H9 (cell line): Measurements from ENCODE around the gene GNE. TPM values are rescaled to one million over a fixed set of nuclear protein-coding genes. Genes with fewer than 3 reads are reported as not detected.

ENCODE experiments used
- DNase-seq: peaks from one replicate; pipeline ENCODE4 v3.0.0-alpha.2; 2017
- H2AFZ ChIP-seq: one replicate; pipeline ENCODE4 v1.6.1; 2013; ENCODE audit warnings: mild to moderate bottlenecking, low read length, control low read depth, moderate library complexity
- H2AK5ac ChIP-seq: 2 replicates; pipeline ENCODE4 v1.6.1; 2013; ENCODE audit warnings: low read length, control low read depth, mixed read lengths; ENCODE audit not compliant: insufficient read length
- H2BK120ac ChIP-seq: one replicate; pipeline ENCODE4 v1.6.1; 2013; ENCODE audit warnings: low read depth, mild to moderate bottlenecking, low read length, control low read depth, inconsistent platforms; ENCODE audit not compliant: poor library complexity, severe bottlenecking
- H2BK12ac ChIP-seq: 2 replicates; pipeline ENCODE4 v1.6.1; 2013; ENCODE audit warnings: low read length, control low read depth, mixed read lengths, low read depth; ENCODE audit not compliant: insufficient read length
- H2BK15ac ChIP-seq: 2 replicates; pipeline ENCODE4 v1.6.1; 2013; ENCODE audit warnings: low read depth, low read length, control low read depth
- H2BK20ac ChIP-seq: one replicate; pipeline ENCODE4 v1.6.1; 2013; ENCODE audit warnings: low read depth, mild to moderate bottlenecking, low read length, control low read depth, inconsistent platforms; ENCODE audit not compliant: poor library complexity, severe bottlenecking
- H2BK5ac ChIP-seq: 2 replicates; pipeline ENCODE4 v1.6.1; 2013; ENCODE audit warnings: low read length, control low read depth, mixed read lengths; ENCODE audit not compliant: insufficient read length
- H3K14ac ChIP-seq: 2 replicates; pipeline ENCODE4 v1.6.1; 2013; ENCODE audit warnings: low read length, control low read depth; ENCODE audit not compliant: insufficient read depth
- H3K18ac ChIP-seq: 2 replicates; pipeline ENCODE4 v1.6.1; 2013; ENCODE audit warnings: low read depth, mild to moderate bottlenecking, mixed read lengths, low read length, control low read depth; ENCODE audit not compliant: insufficient read length
- H3K23ac ChIP-seq: 2 replicates; pipeline ENCODE4 v1.6.1; 2013; ENCODE audit warnings: low read length, control low read depth, mixed read lengths, low read depth; ENCODE audit not compliant: insufficient read length
- H3K23me2 ChIP-seq: 2 replicates; pipeline ENCODE4 v1.6.1; 2013; ENCODE audit warnings: low read depth, mild to moderate bottlenecking, mixed read lengths, low read length, control low read depth; ENCODE audit not compliant: insufficient read length, poor library complexity, severe bottlenecking
- H3K27ac ChIP-seq: 2 replicates; pipeline ENCODE4 v1.5.1; 2013; ENCODE audit warnings: low read length, control low read depth, mixed read lengths, low read depth; ENCODE audit not compliant: insufficient read length
- H3K27me3 ChIP-seq: 2 replicates; pipeline ENCODE4 v1.6.1; 2013; ENCODE audit warnings: low read length, control low read depth, inconsistent platforms; ENCODE audit not compliant: insufficient read depth
- H3K4ac ChIP-seq: 2 replicates; pipeline ENCODE4 v1.6.1; 2013; ENCODE audit warnings: low read depth, mild to moderate bottlenecking, control low read depth, inconsistent platforms, low read length, moderate library complexity
- H3K4me1 ChIP-seq: 2 replicates; pipeline ENCODE4 v1.6.1; 2013; ENCODE audit warnings: low read length, control low read depth, inconsistent platforms; ENCODE audit not compliant: insufficient read depth
- H3K4me2 ChIP-seq: 2 replicates; pipeline ENCODE4 v1.6.1; 2013; ENCODE audit warnings: low read length, control low read depth, mixed read lengths; ENCODE audit not compliant: insufficient read length, insufficient read depth
- H3K56ac ChIP-seq: 2 replicates; pipeline ENCODE4 v1.6.1; 2013; ENCODE audit warnings: low read depth, mild to moderate bottlenecking, mixed read lengths, low read length, control low read depth; ENCODE audit not compliant: insufficient read length
- H3K79me1 ChIP-seq: 2 replicates; pipeline ENCODE4 v1.6.1; 2013; ENCODE audit warnings: low read depth, mild to moderate bottlenecking, moderate library complexity, low read length, control low read depth, inconsistent platforms; ENCODE audit not compliant: insufficient read depth, poor library complexity, severe bottlenecking
- H3K79me2 ChIP-seq: 2 replicates; pipeline ENCODE4 v1.6.1; 2013; ENCODE audit warnings: low read length, control low read depth, inconsistent platforms; ENCODE audit not compliant: insufficient read depth
- H3K9ac ChIP-seq: 2 replicates; pipeline ENCODE4 v1.6.1; 2013; ENCODE audit warnings: low read length, control low read depth, mixed read lengths; ENCODE audit not compliant: insufficient read length; ENCODE audit errors: extremely low read depth
- H3K9me3 ChIP-seq: one replicate; pipeline ENCODE4 v1.6.1; 2013; ENCODE audit warnings: low read depth, low read length, inconsistent platforms; ENCODE audit not compliant: control insufficient read depth
- H3T11ph ChIP-seq: one replicate; pipeline ENCODE4 v1.6.1; 2013; ENCODE audit warnings: mild to moderate bottlenecking, low read length, control low read depth, inconsistent platforms
- H4K20me1 ChIP-seq: one replicate; pipeline ENCODE4 v1.6.1; 2013; ENCODE audit not compliant: control insufficient read depth, insufficient read length, insufficient read depth
- H4K5ac ChIP-seq: 2 replicates; pipeline ENCODE4 v1.6.1; 2013; ENCODE audit warnings: low read depth, mild to moderate bottlenecking, mixed read lengths, low read length, control low read depth; ENCODE audit not compliant: insufficient read length
- H4K8ac ChIP-seq: replicated peaks from 2 replicates; pipeline ENCODE4 v1.6.1; 2013; ENCODE audit warnings: low read length, control low read depth, mixed read lengths, low read depth; ENCODE audit not compliant: insufficient read length
- H4K91ac ChIP-seq: 2 replicates; pipeline ENCODE4 v1.6.1; 2013; ENCODE audit warnings: low read depth, mild to moderate bottlenecking, moderate library complexity, mixed read lengths, low read length, control low read depth; ENCODE audit not compliant: insufficient read length
- H3K27ac Mint-ChIP-seq, 3 experiments: 2 replicates in 2 of 3; 3 replicates in 1 of 3; pipeline ENCODE4 v1.8.0; 2020 to 2021; ENCODE audit warnings: mixed read lengths in 3 of 3, mild to moderate bottlenecking in 1 of 3, moderate library complexity in 1 of 3
- H3K27me3 Mint-ChIP-seq: 2 replicates; pipeline ENCODE4 v1.8.0; 2021; ENCODE audit warnings: low read depth, mild to moderate bottlenecking, moderate library complexity, mixed read lengths
- H3K36me3 Mint-ChIP-seq, 3 experiments: 2 replicates in 2 of 3; 3 replicates in 1 of 3; pipeline ENCODE4 v1.8.0; 2020 to 2021; ENCODE audit warnings: low read depth in 3 of 3, mixed read lengths in 3 of 3; ENCODE audit not compliant: insufficient read depth in 1 of 3
- H3K4me1 Mint-ChIP-seq, 2 experiments: 2 replicates each; pipeline ENCODE4 v1.8.0; 2020; ENCODE audit warnings: mixed read lengths in 2 of 2
- H3K4me3 Mint-ChIP-seq, 2 experiments: 2 replicates in 1 of 2; 3 replicates in 1 of 2; pipeline ENCODE4 v1.8.0; 2020 to 2021; ENCODE audit warnings: mild to moderate bottlenecking in 2 of 2, mixed read lengths in 2 of 2, moderate library complexity in 1 of 2
- H3K9me3 Mint-ChIP-seq, 2 experiments: 2 replicates in 1 of 2; 3 replicates in 1 of 2; pipeline ENCODE4 v1.8.0; 2020; ENCODE audit warnings: mild to moderate bottlenecking in 2 of 2, mixed read lengths in 2 of 2, moderate library complexity in 1 of 2
- WGBS: extraction: QIAGEN DNeasy Blood & Tissue Kit; methylation state at CpG from one replicate; pipeline ENCODE4 v1.1.7; 2013; ENCODE audit warnings: missing lambda C conversion rate, low lambda C conversion rate, mixed read lengths; ENCODE audit not compliant: insufficient read length; ENCODE audit errors: extremely low coverage; 5-methylcytosine and 5-hydroxymethylcytosine counted together
- total RNA-seq: library from RNA; stranded (reverse); gene quantifications from 2 replicates; pipeline ENCODE4 v1.2.1, GENCODE V29; 2021
- TF ChIP-seq, protein P1 (sequence below): fragments of 200-600 bp; sonication (generic); conservative IDR thresholded peaks from 3 replicates; pipeline ENCODE4 v1.8.0; 2021; ENCODE audit warnings: antibody characterized with exemption, mild to moderate bottlenecking

The GNE gene
- total RNA-seq, 1 experiment from 2014 or later, result 6.3 TPM

DNA sequence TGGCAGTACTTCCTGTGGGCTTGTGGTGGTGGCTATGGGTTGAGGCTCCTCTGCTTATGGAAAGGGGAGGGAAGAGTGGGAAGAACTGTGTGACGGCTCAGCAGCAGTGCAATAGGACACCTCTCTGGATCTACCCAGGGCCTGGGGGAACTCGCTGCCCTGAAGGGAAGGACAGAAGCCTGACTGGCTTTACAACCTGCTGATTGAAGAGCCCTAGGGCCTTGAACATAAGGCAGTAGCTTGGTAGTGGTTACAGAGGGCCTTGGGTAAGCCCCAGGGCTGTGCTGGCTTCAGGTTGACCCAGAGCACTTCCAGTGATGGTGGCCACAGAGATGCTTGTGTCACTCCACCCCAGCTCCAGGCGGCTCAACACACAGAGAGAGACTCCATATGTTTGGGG lies 83.5 kb downstream of the GNE start:
- TF ChIP-seq, protein P1, sequence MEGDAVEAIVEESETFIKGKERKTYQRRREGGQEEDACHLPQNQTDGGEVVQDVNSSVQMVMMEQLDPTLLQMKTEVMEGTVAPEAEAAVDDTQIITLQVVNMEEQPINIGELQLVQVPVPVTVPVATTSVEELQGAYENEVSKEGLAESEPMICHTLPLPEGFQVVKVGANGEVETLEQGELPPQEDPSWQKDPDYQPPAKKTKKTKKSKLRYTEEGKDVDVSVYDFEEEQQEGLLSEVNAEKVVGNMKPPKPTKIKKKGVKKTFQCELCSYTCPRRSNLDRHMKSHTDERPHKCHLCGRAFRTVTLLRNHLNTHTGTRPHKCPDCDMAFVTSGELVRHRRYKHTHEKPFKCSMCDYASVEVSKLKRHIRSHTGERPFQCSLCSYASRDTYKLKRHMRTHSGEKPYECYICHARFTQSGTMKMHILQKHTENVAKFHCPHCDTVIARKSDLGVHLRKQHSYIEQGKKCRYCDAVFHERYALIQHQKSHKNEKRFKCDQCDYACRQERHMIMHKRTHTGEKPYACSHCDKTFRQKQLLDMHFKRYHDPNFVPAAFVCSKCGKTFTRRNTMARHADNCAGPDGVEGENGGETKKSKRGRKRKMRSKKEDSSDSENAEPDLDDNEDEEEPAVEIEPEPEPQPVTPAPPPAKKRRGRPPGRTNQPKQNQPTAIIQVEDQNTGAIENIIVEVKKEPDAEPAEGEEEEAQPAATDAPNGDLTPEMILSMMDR, result no peak
- Histone ChIP-seq H3K9ac (no peak overlapping the region), H2AFZ (no peak overlapping the region), H3K14ac (no peak overlapping the region), H2BK5ac (no peak overlapping the region), H4K91ac (no peak overlapping the region), H3K56ac (no peak overlapping the region), H3K27ac (no peak overlapping the region), H2AK5ac (no peak overlapping the region), H3K27me3 (no peaks in the 10 kb centered on the region), H3K23me2 (no peaks in the 10 kb centered on the region), H4K5ac (no peak overlapping the region), H3K79me1 (no peaks in the 10 kb centered on the region), H3K4me2 (no peak overlapping the region), H3K9me3 (no peaks in the 10 kb centered on the region), H3K23ac (no peak overlapping the region), H2BK120ac (no peak overlapping the region), H2BK15ac (no peak overlapping the region), H2BK20ac (no peak overlapping the region), H3K4ac (no peak overlapping the region), H2BK12ac (no peak overlapping the region), H3K18ac (no peak overlapping the region), H3T11ph (no peak overlapping the region), H3K79me2 (no peaks in the 10 kb centered on the region), H4K8ac (no peak overlapping the region), H3K4me1 (no peaks in the 10 kb centered on the region), H4K20me1 (no peaks in the 10 kb centered on the region)
- peaks cover 13% of the 10 kb centered on the region for H3K27me3 Mint-ChIP-seq
- no peak overlapping the region for H3K27ac Mint-ChIP-seq
- DNase-seq, result no peak
- H3K36me3 Mint-ChIP-seq, result no peaks in the 10 kb centered on the region; a peak in 2 of 7 replicates
- peaks cover 4 to 5% of the 10 kb centered on the region in 2 experiments; a peak in 3 of 4 replicates for H3K4me1 Mint-ChIP-seq
- WGBS, result no CpG with 5 or more reads among the region's 3 CpGs
- H3K4me3 Mint-ChIP-seq, result no peak overlapping the region
- peaks cover 5 to 6% of the 10 kb centered on the region in 2 experiments for H3K9me3 Mint-ChIP-seq
